Thyroid gland (tissue), 4 donors: ENCODE data around the gene DNTTIP2. TPM values are rescaled to one million over a fixed set of nuclear protein-coding genes. Genes with fewer than 3 reads are reported as not detected.
"Not testable (repeated sequence)": the region's sequence is repeated elsewhere in the genome, so short reads cannot be mapped to it uniquely, and the experiment has no call there.

Experiments
- DNase-seq, 2 donors: peaks; one replicate each; pipeline ENCODE4 v3.0.0-alpha.2; 2019
- H3K27ac ChIP-seq, 3 donors: fragments of 200-600 bp; sonication (generic); 1 replicate in 2 of 3; 2 replicates in 1 of 3; pipeline ENCODE4 v1.5.1; 2016 to 2019; ENCODE audit warnings: mild to moderate bottlenecking in 1 of 3, moderate library complexity in 1 of 3
- H3K27me3 ChIP-seq: fragments of 200-600 bp; sonication (generic); one replicate; pipeline ENCODE4 v1.5.1; 2019
- H3K36me3 ChIP-seq, 2 donors: fragments of 200-600 bp; sonication (generic); one replicate each; pipeline ENCODE4 v1.5.1; 2016 to 2019
- H3K4me1 ChIP-seq, 2 donors: fragments of 200-600 bp; sonication (generic); one replicate each; pipeline ENCODE4 v1.5.1; 2017 to 2019
- H3K4me3 ChIP-seq, 3 donors: fragments of 200-600 bp; sonication (generic); replicated peaks in 1 of 3; 1 replicate in 2 of 3; 2 replicates in 1 of 3; pipeline ENCODE4 v1.5.1; 2016; ENCODE audit warnings: mild to moderate bottlenecking in 1 of 3
- H3K9me3 ChIP-seq: fragments of 200-600 bp; sonication (generic); one replicate; pipeline ENCODE4 v1.5.1; 2017
- CTCF ChIP-seq, 6 experiments: fragments of 200-600 bp in 3 of 6; fragments of 450-650 bp in 3 of 6; sonication (generic) in 3 of 6; IDR thresholded peaks; one replicate each; pipeline ENCODE4 v1.5.1; 2016 to 2019; ENCODE audit warnings: antibody characterized with exemption in 6 of 6, mild to moderate bottlenecking in 2 of 6, inconsistent platforms in 1 of 6, moderate library complexity in 1 of 6
- POLR2A ChIP-seq, 2 donors: fragments of 450-650 bp; IDR thresholded peaks; one replicate each; pipeline ENCODE4 v1.6.1; 2017; ENCODE audit warnings: antibody characterized with exemption in 2 of 2, mild to moderate bottlenecking in 2 of 2, moderate library complexity in 1 of 2
- WGBS, 2 donors: methylation state at CpG; one replicate each; pipeline ENCODE4 v1.1.5; 2017; 5-methylcytosine and 5-hydroxymethylcytosine counted together
- intact Hi-C: fragments of 100-400 bp; cut with DNase I; formaldehyde crosslinking; loops from one replicate; pipeline ENCODE4 v1.15.1; 2023
- total RNA-seq, 4 donors: library from RNA; depleted of rRNA; stranded (reverse); fragments of >200 nt; gene quantifications; one replicate each; pipeline ENCODE4 v1.2.3, GENCODE V29; 2016

The DNTTIP2 gene
- total RNA-seq, 4 donors from 2014 or later: 21.9 to 32.0 (median 27.2) TPM

- 92 to 93% methylated on average over 5 of the region's 5 CpGs for WGBS, 2 donors
- no peaks in the 10 kb centered on the region for H3K27me3 ChIP-seq
- TF ChIP-seq CTCF (IDR thresholded peaks at IDR 0.05): no peak
- TF ChIP-seq POLR2A (IDR thresholded peaks at IDR 0.05): no peak
Measured at GRCh38 chr1:93865253-93865652, 13.8 kb downstream of the DNTTIP2 start.

DNA sequence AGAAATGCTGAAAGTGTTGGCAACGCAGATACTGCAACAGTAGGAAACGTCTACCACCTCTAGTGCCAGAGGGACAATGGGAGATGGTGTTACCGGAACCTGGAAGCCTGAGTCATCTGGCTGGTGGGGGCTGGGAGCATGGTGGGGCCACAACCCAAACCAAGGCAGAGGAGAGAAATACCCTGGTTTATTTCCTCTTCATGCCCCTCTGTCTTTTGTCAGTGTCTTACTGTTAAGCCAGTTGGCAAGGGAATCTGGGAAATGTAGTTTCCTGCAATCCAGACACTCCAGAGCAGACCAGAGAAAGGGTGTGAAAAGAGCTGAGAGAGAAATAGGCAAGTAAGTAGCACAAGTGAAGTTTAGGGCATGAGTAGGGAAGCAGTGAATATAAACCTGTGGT, 14.8 kb downstream of the DNTTIP2 start:
- TF ChIP-seq POLR2A (IDR thresholded peaks at IDR 0.05): no peak
- TF ChIP-seq CTCF (IDR thresholded peaks at IDR 0.05): no peak
- DNase-seq: no peak
- H3K27me3 ChIP-seq: no peaks in the 10 kb centered on the region
- 69 to 82% methylated on average over 3 of the region's 3 CpGs for WGBS, 2 donors
- no peak overlapping the region for H3K4me3 ChIP-seq
- peaks cover 9 to 10% of the 10 kb centered on the region in 2 donors for H3K36me3 ChIP-seq
- H3K27ac ChIP-seq: no peak overlapping the region
- H3K4me1 ChIP-seq: no peaks in the 10 kb centered on the region
- intact Hi-C loops: no loop called here
- no peaks in the 10 kb centered on the region for H3K9me3 ChIP-seq

More at GRCh38 chr1:93865253-93865652, 13.8 kb downstream of the DNTTIP2 start:
- Histone ChIP-seq H3K36me3 (peaks cover 19% of the 10 kb centered on the region in 2 donors), H3K27ac (no peak overlapping the region), H3K4me3 (no peak overlapping the region), H3K4me1 (no peaks in the 10 kb centered on the region), H3K9me3 (no peaks in the 10 kb centered on the region)
- DNase-seq: no peak
- intact Hi-C loops: no loop called here

DNA sequence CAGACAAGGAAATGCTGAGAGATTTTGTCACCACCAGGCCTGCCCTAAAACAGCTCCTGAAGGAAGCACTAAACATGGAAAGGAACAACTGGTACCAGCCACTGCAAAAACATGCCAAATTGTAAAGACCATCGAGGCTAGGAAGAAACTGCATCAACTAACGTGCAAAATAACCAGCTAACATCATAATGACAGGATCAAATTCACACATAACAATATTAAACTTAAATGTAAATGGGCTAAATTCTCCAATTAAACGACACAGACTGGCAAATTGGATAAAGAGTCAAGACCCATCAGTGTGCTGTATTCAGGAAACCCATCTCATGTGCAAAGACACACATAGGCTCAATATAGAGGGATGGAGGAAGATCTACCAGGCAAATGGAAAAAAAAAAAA, 21.4 kb downstream of the DNTTIP2 start:
- H3K27me3 ChIP-seq, H3K9me3 ChIP-seq, H3K4me1 ChIP-seq, intact Hi-C loops, DNase-seq, H3K36me3 ChIP-seq, H3K4me3 ChIP-seq, H3K27ac ChIP-seq: not testable (repeated sequence)
- 56 to 75% methylated on average over 3 of the region's 3 CpGs for WGBS, 2 donors

GRCh38 chr1:93855983-93856382, 23.0 kb downstream of the DNTTIP2 start:
- H3K4me1 ChIP-seq, H3K27ac ChIP-seq, H3K36me3 ChIP-seq, DNase-seq, H3K9me3 ChIP-seq, H3K4me3 ChIP-seq, H3K27me3 ChIP-seq, intact Hi-C loops: not testable (repeated sequence)
- 88 to 100% methylated on average over 1 to 9 of the region's 9 CpGs for WGBS, 2 donors

DNA sequence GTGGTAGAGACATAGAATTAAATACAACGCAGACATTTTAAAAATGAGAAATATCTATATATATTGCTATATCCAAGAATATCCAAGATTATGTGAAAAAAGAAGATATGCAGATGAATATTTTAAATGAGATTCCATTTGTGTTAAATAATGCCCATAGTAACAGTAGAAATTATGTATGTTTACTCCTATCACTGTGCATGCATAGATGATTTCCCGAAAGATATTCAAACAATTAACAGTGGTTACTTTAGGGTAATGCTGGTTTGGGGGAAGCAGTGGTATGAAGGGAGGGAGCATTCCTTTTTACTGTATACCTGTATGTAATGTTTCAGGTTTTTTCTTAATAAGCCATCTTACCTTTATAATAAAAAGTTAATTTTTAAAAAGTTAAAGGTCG, 25.1 kb downstream of the DNTTIP2 start:
- TF ChIP-seq CTCF (IDR thresholded peaks at IDR 0.05): no peak
- no peak for TF ChIP-seq POLR2A (IDR thresholded peaks at IDR 0.05)
- Histone ChIP-seq H3K27ac (no peak overlapping the region), H3K4me3 (no peak overlapping the region), H3K27me3 (no peaks in the 10 kb centered on the region), H3K36me3 (no peaks in the 10 kb centered on the region), H3K9me3 (no peaks in the 10 kb centered on the region), H3K4me1 (no peaks in the 10 kb centered on the region)
- DNase-seq: no peak
- intact Hi-C loops: no loop called here
- 95 to 96% methylated on average over 3 of the region's 3 CpGs for WGBS, 2 donors

GRCh38 chr1:93851878-93852277, 27.1 kb downstream of the DNTTIP2 start:
- WGBS, 2 donors: 77 to 88% methylated on average over 1 of the region's 1 CpG

More at GRCh38 chr1:93851878-93852277, 27.1 kb downstream of the DNTTIP2 start:
- Histone ChIP-seq H3K9me3 (no peaks in the 10 kb centered on the region), H3K36me3 (no peaks in the 10 kb centered on the region), H3K27me3 (no peaks in the 10 kb centered on the region), H3K27ac (no peak overlapping the region), H3K4me3 (no peak overlapping the region), H3K4me1 (no peaks in the 10 kb centered on the region)
- TF ChIP-seq POLR2A (IDR thresholded peaks at IDR 0.05) (no peak), CTCF (IDR thresholded peaks at IDR 0.05) (no peak)
- DNase-seq: no peak
- intact Hi-C loops: no loop called here
